Measurements from ENCODE around the gene SEC61B. TPM values are rescaled to one million over a fixed set of nuclear protein-coding genes. Genes with fewer than 3 reads are reported as not detected.

SEC61B gene
- total and polyA plus RNA-seq, 10 of the 15 experiments (the other 5 are each of a cell fraction or from before 2014, with no cell fraction given), result 108 to 747 (median 301) TPM

DNA sequence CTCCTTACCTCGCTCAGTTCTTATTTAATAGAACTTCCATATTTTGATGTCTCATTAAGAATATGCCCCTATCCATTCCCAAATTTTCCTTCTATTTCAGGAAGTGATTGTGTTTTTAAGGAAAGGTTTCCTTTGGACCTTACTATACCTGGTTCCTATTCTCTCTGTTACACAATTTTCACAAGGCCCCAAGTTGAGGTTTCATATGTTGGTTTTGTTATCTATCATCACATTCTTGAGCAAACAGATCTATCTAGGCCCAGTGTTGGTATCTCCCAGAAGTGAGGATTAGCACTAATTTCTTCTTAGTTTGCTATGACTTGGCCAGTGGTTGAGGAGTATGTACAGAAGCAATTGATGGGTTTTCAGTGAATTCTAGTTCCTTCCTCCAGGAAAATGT lies 41.9 kb upstream of the SEC61B start (continued):
- TF ChIP-seq RAD51 (IDR thresholded peaks at IDR 0.05) (no peak), STAT3 (IDR thresholded peaks at IDR 0.05; ENCODE audit: low read depth, low read length) (no peak), ASH2L (IDR thresholded peaks at IDR 0.05; ENCODE audit: borderline replicate concordance, low read depth) (no peak), EED (IDR thresholded peaks at IDR 0.05; ENCODE audit: low read depth) (peak; percentile 78), FOS (IDR thresholded peaks at IDR 0.05; ENCODE audit: borderline replicate concordance, extremely low read depth, insufficient read length) (no peak), POU2F2 (IDR thresholded peaks at IDR 0.05; ENCODE audit: borderline replicate concordance, low read depth, low read length) (no peak), CEBPB (IDR thresholded peaks at IDR 0.05; ENCODE audit: borderline replicate concordance in 1 of 2, low read depth in 2 of 2, low read length in 2 of 2) (peak in 1 of 2 experiments; percentile 52; a peak in 1 of 4 replicates), BMI1 (IDR thresholded peaks at IDR 0.05; ENCODE audit: borderline replicate concordance) (no peak), JUND (IDR thresholded peaks at IDR 0.05; ENCODE audit: low read depth, low read length) (no peak), PAX8 (IDR thresholded peaks at IDR 0.05) (no peak), WRNIP1 (IDR thresholded peaks at IDR 0.05; ENCODE audit: borderline replicate concordance, low read depth, low read length) (no peak), ZNF24 (IDR thresholded peaks at IDR 0.05) (no peak), YBX1 (IDR thresholded peaks at IDR 0.05) (no peak), NFXL1 (IDR thresholded peaks at IDR 0.05; ENCODE audit: borderline replicate concordance) (no peak)
- TF ChIP-seq, protein P1, sequence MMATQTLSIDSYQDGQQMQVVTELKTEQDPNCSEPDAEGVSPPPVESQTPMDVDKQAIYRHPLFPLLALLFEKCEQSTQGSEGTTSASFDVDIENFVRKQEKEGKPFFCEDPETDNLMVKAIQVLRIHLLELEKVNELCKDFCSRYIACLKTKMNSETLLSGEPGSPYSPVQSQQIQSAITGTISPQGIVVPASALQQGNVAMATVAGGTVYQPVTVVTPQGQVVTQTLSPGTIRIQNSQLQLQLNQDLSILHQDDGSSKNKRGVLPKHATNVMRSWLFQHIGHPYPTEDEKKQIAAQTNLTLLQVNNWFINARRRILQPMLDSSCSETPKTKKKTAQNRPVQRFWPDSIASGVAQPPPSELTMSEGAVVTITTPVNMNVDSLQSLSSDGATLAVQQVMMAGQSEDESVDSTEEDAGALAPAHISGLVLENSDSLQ (IDR thresholded peaks at IDR 0.05), result no peak
- TF ChIP-seq, protein P2, sequence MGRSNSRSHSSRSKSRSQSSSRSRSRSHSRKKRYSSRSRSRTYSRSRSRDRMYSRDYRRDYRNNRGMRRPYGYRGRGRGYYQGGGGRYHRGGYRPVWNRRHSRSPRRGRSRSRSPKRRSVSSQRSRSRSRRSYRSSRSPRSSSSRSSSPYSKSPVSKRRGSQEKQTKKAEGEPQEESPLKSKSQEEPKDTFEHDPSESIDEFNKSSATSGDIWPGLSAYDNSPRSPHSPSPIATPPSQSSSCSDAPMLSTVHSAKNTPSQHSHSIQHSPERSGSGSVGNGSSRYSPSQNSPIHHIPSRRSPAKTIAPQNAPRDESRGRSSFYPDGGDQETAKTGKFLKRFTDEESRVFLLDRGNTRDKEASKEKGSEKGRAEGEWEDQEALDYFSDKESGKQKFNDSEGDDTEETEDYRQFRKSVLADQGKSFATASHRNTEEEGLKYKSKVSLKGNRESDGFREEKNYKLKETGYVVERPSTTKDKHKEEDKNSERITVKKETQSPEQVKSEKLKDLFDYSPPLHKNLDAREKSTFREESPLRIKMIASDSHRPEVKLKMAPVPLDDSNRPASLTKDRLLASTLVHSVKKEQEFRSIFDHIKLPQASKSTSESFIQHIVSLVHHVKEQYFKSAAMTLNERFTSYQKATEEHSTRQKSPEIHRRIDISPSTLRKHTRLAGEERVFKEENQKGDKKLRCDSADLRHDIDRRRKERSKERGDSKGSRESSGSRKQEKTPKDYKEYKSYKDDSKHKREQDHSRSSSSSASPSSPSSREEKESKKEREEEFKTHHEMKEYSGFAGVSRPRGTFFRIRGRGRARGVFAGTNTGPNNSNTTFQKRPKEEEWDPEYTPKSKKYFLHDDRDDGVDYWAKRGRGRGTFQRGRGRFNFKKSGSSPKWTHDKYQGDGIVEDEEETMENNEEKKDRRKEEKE (IDR thresholded peaks at IDR 0.05), result no peak
- TF ChIP-seq, protein P3, sequence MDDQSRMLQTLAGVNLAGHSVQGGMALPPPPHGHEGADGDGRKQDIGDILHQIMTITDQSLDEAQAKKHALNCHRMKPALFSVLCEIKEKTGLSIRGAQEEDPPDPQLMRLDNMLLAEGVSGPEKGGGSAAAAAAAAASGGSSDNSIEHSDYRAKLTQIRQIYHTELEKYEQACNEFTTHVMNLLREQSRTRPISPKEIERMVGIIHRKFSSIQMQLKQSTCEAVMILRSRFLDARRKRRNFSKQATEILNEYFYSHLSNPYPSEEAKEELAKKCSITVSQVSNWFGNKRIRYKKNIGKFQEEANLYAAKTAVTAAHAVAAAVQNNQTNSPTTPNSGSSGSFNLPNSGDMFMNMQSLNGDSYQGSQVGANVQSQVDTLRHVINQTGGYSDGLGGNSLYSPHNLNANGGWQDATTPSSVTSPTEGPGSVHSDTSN (IDR thresholded peaks at IDR 0.05; ENCODE audit: insufficient replicate concordance, low read depth, low read length), result no peak
- TF ChIP-seq, protein P4, sequence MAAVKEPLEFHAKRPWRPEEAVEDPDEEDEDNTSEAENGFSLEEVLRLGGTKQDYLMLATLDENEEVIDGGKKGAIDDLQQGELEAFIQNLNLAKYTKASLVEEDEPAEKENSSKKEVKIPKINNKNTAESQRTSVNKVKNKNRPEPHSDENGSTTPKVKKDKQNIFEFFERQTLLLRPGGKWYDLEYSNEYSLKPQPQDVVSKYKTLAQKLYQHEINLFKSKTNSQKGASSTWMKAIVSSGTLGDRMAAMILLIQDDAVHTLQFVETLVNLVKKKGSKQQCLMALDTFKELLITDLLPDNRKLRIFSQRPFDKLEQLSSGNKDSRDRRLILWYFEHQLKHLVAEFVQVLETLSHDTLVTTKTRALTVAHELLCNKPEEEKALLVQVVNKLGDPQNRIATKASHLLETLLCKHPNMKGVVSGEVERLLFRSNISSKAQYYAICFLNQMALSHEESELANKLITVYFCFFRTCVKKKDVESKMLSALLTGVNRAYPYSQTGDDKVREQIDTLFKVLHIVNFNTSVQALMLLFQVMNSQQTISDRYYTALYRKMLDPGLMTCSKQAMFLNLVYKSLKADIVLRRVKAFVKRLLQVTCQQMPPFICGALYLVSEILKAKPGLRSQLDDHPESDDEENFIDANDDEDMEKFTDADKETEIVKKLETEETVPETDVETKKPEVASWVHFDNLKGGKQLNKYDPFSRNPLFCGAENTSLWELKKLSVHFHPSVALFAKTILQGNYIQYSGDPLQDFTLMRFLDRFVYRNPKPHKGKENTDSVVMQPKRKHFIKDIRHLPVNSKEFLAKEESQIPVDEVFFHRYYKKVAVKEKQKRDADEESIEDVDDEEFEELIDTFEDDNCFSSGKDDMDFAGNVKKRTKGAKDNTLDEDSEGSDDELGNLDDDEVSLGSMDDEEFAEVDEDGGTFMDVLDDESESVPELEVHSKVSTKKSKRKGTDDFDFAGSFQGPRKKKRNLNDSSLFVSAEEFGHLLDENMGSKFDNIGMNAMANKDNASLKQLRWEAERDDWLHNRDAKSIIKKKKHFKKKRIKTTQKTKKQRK (IDR thresholded peaks at IDR 0.05; ENCODE audit: low read depth, low read length), result no peak
- TF ChIP-seq, protein P5, sequence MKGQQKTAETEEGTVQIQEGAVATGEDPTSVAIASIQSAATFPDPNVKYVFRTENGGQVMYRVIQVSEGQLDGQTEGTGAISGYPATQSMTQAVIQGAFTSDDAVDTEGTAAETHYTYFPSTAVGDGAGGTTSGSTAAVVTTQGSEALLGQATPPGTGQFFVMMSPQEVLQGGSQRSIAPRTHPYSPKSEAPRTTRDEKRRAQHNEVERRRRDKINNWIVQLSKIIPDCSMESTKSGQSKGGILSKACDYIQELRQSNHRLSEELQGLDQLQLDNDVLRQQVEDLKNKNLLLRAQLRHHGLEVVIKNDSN (IDR thresholded peaks at IDR 0.05; ENCODE audit: borderline replicate concordance, extremely low read length, insufficient read depth, low read depth, low read length), result no peak
- TF ChIP-seq, protein P6, sequence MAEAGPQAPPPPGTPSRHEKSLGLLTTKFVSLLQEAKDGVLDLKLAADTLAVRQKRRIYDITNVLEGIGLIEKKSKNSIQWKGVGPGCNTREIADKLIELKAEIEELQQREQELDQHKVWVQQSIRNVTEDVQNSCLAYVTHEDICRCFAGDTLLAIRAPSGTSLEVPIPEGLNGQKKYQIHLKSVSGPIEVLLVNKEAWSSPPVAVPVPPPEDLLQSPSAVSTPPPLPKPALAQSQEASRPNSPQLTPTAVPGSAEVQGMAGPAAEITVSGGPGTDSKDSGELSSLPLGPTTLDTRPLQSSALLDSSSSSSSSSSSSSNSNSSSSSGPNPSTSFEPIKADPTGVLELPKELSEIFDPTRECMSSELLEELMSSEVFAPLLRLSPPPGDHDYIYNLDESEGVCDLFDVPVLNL (IDR thresholded peaks at IDR 0.05; ENCODE audit: low read depth, low read length), result no peak

Measured in GM12878 (cell line).